ENCODE data around the gene ZNF780A.

DNA sequence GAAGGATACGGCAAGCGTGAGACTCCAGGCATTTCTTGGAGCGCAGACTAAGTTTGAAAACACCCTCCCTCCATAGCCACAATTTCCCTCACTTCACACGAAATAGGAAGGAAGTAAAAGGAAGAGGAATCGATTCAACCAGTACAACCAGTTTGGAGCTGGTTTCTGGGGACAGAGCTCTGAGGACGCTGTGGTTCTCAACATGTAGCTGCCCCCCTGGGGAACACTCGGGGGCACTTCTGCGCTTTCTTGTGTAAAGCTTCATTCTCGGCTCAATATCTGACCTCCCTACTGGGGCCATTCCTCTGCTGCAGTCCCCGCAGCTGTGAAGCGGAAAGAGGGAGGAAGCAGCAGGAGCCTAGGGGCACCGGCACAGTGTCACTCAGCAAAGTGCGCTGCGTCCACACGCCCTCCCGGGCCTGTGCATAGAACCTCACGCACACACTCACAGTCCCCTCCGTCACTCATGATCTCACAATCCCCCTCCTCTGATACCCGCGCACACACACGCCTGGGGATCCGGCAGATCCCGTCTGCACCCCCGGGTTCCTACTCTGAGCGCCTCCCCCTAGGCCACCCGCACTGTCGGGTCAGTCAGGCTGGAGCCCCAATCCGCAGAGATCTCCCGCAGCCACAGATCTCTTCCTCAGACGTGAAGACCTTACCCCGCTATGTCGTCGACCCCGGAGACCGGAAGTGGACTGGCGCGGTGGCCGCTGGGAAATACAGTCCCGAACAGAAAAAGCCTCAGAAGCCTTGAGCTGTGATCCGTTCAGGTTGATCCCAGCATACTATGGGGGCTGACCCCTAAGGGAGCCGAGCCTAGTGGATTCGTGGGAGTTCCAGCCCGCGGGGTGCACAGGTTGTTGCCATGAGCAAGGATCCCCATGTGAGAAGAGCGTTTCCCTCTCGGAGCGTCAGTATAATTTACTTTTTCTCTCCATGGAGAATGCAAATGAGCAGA lies at the start of gene ZNF780A:
- TF ChIP-seq, protein P1, sequence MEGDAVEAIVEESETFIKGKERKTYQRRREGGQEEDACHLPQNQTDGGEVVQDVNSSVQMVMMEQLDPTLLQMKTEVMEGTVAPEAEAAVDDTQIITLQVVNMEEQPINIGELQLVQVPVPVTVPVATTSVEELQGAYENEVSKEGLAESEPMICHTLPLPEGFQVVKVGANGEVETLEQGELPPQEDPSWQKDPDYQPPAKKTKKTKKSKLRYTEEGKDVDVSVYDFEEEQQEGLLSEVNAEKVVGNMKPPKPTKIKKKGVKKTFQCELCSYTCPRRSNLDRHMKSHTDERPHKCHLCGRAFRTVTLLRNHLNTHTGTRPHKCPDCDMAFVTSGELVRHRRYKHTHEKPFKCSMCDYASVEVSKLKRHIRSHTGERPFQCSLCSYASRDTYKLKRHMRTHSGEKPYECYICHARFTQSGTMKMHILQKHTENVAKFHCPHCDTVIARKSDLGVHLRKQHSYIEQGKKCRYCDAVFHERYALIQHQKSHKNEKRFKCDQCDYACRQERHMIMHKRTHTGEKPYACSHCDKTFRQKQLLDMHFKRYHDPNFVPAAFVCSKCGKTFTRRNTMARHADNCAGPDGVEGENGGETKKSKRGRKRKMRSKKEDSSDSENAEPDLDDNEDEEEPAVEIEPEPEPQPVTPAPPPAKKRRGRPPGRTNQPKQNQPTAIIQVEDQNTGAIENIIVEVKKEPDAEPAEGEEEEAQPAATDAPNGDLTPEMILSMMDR (IDR thresholded peaks at IDR 0.05) = no peak
- TF ChIP-seq ZFX (IDR thresholded peaks at IDR 0.05; ENCODE audit: borderline replicate concordance) = no peak
